GM10266 (cell line): Measurements from ENCODE around the gene POLR2C.

Experiments used
- DNase-seq: peaks from one replicate; pipeline ENCODE4 v3.0.0; 2012; ENCODE audit errors: extremely low spot score
- TF ChIP-seq, protein P1 (sequence below): IDR thresholded peaks from 2 replicates; pipeline ENCODE4 v1.5.1; 2012; ENCODE audit warnings: mild to moderate bottlenecking, low read depth; ENCODE audit not compliant: control insufficient read depth, insufficient read depth; ENCODE audit errors: missing control alignments

Gene POLR2C

GRCh38 chr16:57507136-57508034, 44.9 kb downstream of the POLR2C start:
- TF ChIP-seq, protein P1, sequence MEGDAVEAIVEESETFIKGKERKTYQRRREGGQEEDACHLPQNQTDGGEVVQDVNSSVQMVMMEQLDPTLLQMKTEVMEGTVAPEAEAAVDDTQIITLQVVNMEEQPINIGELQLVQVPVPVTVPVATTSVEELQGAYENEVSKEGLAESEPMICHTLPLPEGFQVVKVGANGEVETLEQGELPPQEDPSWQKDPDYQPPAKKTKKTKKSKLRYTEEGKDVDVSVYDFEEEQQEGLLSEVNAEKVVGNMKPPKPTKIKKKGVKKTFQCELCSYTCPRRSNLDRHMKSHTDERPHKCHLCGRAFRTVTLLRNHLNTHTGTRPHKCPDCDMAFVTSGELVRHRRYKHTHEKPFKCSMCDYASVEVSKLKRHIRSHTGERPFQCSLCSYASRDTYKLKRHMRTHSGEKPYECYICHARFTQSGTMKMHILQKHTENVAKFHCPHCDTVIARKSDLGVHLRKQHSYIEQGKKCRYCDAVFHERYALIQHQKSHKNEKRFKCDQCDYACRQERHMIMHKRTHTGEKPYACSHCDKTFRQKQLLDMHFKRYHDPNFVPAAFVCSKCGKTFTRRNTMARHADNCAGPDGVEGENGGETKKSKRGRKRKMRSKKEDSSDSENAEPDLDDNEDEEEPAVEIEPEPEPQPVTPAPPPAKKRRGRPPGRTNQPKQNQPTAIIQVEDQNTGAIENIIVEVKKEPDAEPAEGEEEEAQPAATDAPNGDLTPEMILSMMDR: no peak
- no peak for DNase-seq

GRCh38 chr16:57508035-57508425, 45.6 kb downstream of the POLR2C start:
- TF ChIP-seq, protein P1: no peak
- no peak for DNase-seq

GRCh38 chr16:57509231-57509923, 46.9 kb downstream of the POLR2C start:
- DNase-seq: no peak
- TF ChIP-seq, protein P1: no peak

GRCh38 chr16:57510016-57510871, 47.8 kb downstream of the POLR2C start:
- TF ChIP-seq, protein P1: no peak
- DNase-seq: no peak

DNA sequence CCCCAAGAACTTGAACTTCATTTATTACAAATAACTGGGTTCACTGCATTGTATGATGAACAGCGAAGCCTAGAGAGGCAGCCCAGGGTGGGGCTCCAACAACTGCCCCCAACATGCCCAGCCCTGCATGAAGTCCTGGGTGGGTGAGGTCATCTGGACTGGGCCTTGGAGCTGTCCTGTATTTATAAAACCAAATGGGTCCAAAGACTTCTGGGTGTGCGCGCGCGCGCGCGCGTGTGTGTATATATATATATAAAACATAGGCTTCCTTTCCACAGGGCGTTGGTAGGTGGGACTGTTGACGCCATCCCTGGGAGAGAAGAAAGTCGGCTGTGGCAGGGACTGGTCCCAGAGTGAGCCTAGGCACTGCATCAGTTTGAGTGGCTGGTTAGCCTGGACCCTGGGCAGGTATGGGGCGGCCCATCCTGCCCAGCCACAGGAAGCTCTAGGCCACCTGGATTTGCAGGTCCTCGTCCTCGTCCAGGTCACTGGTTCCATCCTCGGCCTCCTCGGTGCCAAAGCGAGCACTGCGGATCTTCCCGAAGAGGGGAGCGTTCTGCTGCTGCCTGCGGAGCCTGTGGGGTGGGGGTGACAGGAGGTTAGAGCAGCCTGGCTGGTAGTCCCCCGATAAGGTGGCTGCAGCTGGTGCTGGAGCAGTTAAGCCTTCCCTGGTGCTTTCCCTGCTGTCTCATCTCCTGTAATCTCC, 50.0 kb downstream of the POLR2C start:
- TF ChIP-seq, protein P1: no peak

DNA sequence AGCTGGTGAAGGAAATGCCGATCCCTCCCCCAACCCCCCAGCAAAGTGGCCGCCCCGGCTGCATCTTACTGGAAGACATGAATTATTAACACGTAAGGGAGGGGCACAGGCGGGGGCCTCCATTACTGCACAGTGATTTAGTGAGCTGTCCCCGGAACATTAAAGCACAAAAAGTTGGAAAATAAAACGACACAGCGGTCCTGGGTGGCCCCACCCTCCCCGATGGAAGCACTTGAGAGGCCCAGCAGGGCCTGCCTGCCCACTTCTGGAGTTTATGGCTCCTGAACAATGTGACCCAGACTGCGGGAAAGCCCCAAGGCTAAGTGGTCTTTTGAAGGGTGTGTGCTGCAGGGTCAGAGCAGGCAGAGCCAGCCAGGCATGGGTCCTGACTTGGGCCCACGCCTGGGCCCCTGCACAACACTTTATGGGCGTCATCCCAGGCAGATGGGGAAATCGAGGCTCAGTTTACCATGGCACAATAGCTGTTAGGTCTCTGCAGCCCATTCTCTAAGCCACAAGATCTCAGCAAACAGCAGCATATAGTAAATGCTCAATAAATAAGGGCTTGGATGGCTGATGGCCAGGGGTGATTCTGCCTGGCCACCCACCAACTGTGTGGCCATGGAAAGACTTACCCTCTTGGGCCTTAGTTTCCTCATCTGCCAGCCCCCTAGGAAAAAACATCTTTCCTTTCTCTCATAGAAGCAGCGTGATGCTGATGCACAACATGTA, 51.1 kb downstream of the POLR2C start:
- DNase-seq: no peak
- TF ChIP-seq, protein P1: no peak

More for the DNA sequence above, 50.0 kb downstream of the POLR2C start:
- DNase-seq: no peak
